Colonic mucosa (tissue), 4 donors: ENCODE data around the gene CCDC27. TPM values are rescaled to one million over a fixed set of nuclear protein-coding genes. Genes with fewer than 3 reads are reported as not detected.

Experiments used
- DNase-seq: peaks from one replicate; pipeline ENCODE4 v3.0.0-alpha.2; 2020
- H3K27ac ChIP-seq: fragments of 200-600 bp; one replicate; pipeline ENCODE4 v1.8.0; 2021
- H3K27me3 ChIP-seq: fragments of 200-600 bp; one replicate; pipeline ENCODE4 v1.8.0; 2021
- H3K36me3 ChIP-seq: fragments of 200-600 bp; one replicate; pipeline ENCODE4 v1.8.0; 2021
- H3K4me1 ChIP-seq: fragments of 200-600 bp; one replicate; pipeline ENCODE4 v1.8.0; 2021; ENCODE audit warnings: mild to moderate bottlenecking
- H3K4me3 ChIP-seq: fragments of 200-600 bp; one replicate; pipeline ENCODE4 v1.8.0; 2021
- H3K9ac ChIP-seq, 2 donors: one replicate each; pipeline ENCODE4 v1.7.0; 2013; ENCODE audit warnings: control low read depth in 2 of 2, low read depth in 2 of 2, low read length in 2 of 2
- H3K9me3 ChIP-seq: fragments of 200-600 bp; one replicate; pipeline ENCODE4 v1.8.0; 2021
- intact Hi-C: fragments of 100-400 bp; cut with DNase I; formaldehyde crosslinking; loops from one replicate; pipeline ENCODE4 v1.14.1; 2022
- total RNA-seq, 2 donors: library from RNA; stranded (reverse); fragmentation: NEBNext Ultra II Directional in 1 of 2; extraction: Animal tissue kit (Norgen Biotek cat#: 25700) in 1 of 2; gene quantifications; one replicate each; pipeline ENCODE4 v1.2.1, GENCODE V29; 2021
- TF ChIP-seq, protein P1 (sequence below): fragments of 200-600 bp; IDR thresholded peaks from one replicate; pipeline ENCODE4 v1.8.0; 2022; ENCODE audit warnings: antibody characterized with exemption, mild to moderate bottlenecking
- donor health status: healthy.
- donor health status: DM: no; HTN: no; CAD: no.
- donor health status: DM: no; HTN: no; CAD: no.

Gene CCDC27
- total RNA-seq, 2 donors from 2014 or later: not detected

DNA sequence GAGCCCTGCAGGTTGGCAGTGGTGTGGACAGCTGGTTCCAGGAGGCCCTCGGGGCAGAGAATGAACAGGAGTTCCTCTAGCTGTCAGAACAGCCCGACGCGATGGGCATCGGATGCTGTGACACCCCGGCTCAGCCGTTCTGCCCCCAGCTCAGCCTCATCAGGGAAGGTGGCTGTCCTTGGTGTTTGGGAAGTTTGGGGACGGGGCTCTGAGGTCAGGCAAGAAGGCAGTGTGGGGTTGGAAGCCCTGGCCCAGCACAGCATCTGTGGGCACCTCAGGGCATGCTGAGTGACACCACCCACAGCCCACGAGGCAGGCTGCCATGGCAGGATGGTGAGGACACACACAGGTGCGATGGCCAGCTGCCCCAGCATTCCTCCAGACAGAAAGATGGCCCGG, 40.9 kb upstream of the CCDC27 start:
- DNase-seq: no peak
- Histone ChIP-seq H3K4me3 (no peak overlapping the region), H3K9me3 (no peaks in the 10 kb centered on the region), H3K4me1 (no peaks in the 10 kb centered on the region), H3K27me3 (no peaks in the 10 kb centered on the region), H3K9ac (no peak overlapping the region), H3K27ac (no peak overlapping the region), H3K36me3 (no peaks in the 10 kb centered on the region)
- TF ChIP-seq, protein P1, sequence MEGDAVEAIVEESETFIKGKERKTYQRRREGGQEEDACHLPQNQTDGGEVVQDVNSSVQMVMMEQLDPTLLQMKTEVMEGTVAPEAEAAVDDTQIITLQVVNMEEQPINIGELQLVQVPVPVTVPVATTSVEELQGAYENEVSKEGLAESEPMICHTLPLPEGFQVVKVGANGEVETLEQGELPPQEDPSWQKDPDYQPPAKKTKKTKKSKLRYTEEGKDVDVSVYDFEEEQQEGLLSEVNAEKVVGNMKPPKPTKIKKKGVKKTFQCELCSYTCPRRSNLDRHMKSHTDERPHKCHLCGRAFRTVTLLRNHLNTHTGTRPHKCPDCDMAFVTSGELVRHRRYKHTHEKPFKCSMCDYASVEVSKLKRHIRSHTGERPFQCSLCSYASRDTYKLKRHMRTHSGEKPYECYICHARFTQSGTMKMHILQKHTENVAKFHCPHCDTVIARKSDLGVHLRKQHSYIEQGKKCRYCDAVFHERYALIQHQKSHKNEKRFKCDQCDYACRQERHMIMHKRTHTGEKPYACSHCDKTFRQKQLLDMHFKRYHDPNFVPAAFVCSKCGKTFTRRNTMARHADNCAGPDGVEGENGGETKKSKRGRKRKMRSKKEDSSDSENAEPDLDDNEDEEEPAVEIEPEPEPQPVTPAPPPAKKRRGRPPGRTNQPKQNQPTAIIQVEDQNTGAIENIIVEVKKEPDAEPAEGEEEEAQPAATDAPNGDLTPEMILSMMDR: no peak
- intact Hi-C loops: no loop called here

DNA sequence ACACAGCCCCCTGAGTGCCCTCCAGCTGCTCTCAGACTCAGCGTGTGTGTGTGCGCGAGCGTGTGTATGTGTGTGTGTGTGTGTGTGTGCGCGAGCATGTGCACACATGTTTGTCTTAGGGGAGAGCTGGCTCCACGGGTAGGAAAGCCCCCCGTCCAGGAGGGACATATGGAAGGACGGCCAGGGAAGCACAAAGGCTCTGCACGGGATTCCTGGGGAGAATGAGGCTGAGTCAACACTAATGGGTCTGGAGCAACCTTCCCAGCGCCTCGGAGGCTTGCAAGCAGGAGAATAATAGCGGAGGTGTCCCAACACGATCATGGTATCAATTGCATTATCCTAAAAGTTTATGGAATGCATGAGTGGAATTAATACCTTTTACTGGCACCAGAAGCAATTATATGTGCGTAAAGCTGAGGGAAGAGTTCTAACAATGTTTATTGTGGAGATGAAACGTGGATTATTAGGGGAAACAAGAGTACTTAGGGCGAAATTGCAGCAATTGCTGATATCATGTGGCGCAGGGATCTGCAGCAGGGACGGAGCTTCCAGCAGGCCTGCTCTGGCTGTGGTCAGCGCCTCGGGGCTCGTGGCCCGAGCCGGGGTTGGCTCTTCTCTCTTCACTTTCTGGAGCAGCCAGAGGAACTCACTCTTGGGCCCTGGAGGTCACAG, 40.3 kb upstream of the CCDC27 start:
- intact Hi-C loops: no loop called here
- Histone ChIP-seq H3K4me3 (no peak overlapping the region), H3K27ac (no peak overlapping the region), H3K4me1 (no peaks in the 10 kb centered on the region), H3K9me3 (no peaks in the 10 kb centered on the region), H3K36me3 (no peaks in the 10 kb centered on the region), H3K27me3 (no peaks in the 10 kb centered on the region), H3K9ac (no peak overlapping the region)
- no peak for DNase-seq
- TF ChIP-seq, protein P1: no peak

DNA sequence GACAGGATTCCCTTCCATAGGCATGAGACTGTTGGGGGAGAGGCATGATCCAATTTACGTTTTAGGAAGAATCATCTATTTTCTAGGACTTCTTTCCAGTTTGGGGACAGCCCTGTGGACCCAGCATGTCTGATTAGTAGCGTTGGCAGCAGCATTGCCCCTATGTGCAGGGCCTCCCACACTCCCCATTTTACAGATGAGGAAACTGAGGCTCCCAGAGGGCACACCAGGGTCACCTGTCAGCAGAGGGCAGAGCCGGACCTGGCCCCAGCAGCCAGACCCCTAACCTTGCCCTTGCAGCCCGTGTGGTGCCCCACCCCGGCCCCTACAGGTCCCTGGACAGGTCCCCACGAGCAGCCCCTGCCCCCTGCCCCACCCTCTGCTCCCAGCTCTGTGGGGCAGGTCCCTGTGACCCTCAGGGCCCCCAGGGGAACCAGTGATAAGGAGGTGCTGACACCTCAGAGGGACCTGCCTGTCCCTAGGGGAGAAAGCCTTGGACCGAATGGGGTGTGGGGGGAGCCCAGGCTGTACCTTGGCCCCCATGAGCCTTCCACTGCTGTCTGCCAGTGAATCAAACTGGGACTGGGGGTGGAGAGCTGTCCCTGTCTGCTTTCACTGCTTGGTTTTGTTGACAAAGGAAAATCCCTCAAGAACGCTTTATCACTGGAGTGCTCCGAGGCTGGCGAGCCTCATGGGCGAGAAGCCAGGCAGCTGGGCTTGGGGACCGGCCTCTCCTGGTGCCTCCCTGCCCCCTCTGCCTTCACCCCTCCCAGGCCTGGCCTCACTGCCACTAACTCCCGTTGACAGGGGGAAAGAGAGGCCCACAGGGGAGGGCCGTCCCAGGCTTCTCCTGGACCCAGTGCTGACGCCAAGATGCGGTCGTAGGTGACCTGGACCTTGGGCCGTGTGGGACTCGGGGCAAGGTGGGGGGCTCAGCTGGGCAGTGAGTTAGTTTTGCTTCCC, 39.4 kb upstream of the CCDC27 start:
- no peaks in the 10 kb centered on the region for H3K9me3 ChIP-seq
- no peaks in the 10 kb centered on the region for H3K36me3 ChIP-seq
- intact Hi-C loops: no loop called here
- TF ChIP-seq, protein P1: no peak
- no peak overlapping the region for H3K4me3 ChIP-seq
- no peaks in the 10 kb centered on the region for H3K4me1 ChIP-seq
- no peaks in the 10 kb centered on the region for H3K27me3 ChIP-seq
- DNase-seq: no peak
- no peak overlapping the region for H3K9ac ChIP-seq
- no peak overlapping the region for H3K27ac ChIP-seq

DNA sequence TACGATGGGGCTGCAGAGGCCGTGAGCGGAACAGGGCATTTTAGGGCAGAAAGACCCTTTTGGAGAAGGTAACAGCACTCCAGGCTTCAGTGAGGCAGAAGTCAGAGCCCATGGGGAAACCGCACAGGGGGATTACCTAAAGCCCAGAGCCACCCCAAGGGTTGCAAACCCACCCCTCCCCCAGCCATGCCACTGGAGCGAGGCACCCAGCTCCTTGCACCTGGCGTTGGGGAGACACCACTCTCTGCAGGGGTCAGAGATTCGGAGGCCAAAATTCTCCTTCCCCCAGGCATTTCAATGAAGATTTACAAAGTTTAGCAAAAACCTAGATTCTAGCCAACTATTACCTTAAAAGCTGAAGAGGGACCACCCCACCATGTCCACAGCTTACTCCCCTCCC, 38.4 kb upstream of the CCDC27 start:
- Histone ChIP-seq H3K9ac (no peak overlapping the region), H3K27me3 (no peaks in the 10 kb centered on the region)
- no peak for DNase-seq

DNA sequence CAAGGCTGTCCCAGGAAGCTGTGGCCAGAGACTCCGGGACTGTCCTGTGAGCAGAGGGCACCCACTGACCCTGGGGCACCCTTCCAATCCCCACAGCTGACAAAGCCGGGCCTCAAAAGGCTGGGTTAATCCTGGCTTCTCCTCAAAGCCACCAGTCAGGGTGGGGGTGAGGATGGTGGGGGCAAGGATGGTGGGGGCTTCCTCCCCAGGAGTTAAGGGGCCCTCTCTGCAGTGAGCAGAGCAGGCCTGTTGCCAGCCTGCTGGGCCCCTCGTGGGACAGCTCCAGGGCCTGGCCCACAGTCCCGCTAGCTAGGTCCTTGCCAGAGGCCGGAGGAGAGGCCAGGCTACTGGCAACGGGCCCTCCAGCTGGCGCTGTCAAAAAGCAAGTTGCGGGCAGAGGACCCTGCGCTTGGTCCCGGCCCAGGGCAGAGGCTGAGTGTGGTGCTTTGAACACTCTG, 37.9 kb upstream of the CCDC27 start:
- no peaks in the 10 kb centered on the region for H3K27me3 ChIP-seq
- H3K9me3 ChIP-seq: no peaks in the 10 kb centered on the region
- intact Hi-C loops: no loop called here
- no peak overlapping the region for H3K27ac ChIP-seq
- no peaks in the 10 kb centered on the region for H3K36me3 ChIP-seq
- TF ChIP-seq, protein P1: no peak
- DNase-seq: no peak
- no peaks in the 10 kb centered on the region for H3K4me1 ChIP-seq
- H3K9ac ChIP-seq: no peak overlapping the region
- H3K4me3 ChIP-seq: no peak overlapping the region

More for the DNA sequence above, 38.4 kb upstream of the CCDC27 start:
- H3K9me3 ChIP-seq: no peaks in the 10 kb centered on the region
- no peaks in the 10 kb centered on the region for H3K4me1 ChIP-seq
- TF ChIP-seq, protein P1: no peak
- no peak overlapping the region for H3K27ac ChIP-seq
- H3K4me3 ChIP-seq: no peak overlapping the region
- H3K36me3 ChIP-seq: no peaks in the 10 kb centered on the region
- intact Hi-C loops: no loop called here
